HG02678 (cell line): ENCODE measurements around the gene SLC2A4RG.

Experiments used
- ATAC-seq: cut with Tn5 transposase; IDR thresholded peaks from one replicate; pipeline ENCODE4 v1.9.1; 2021; ENCODE audit warnings: mild to moderate bottlenecking, moderate library complexity; ENCODE audit not compliant: unreplicated experiment

Gene SLC2A4RG

GRCh38 chr20:63739130-63740069 lies at the start of gene SLC2A4RG:
TSS of gene SLC2A4RG (plus strand) at chr20:63739776. CDS start at chr20:63739913, 137 bp downstream.
- ATAC-seq = peak; percentile 58

- ATAC-seq = no peak
Observed at GRCh38 chr20:63690003-63690897, 49.3 kb upstream of the SLC2A4RG start.

GRCh38 chr20:63690898-63691710 lies 48.5 kb upstream of the SLC2A4RG start:
- no peak for ATAC-seq

GRCh38 chr20:63691711-63692435 lies 47.7 kb upstream of the SLC2A4RG start:
- no peak for ATAC-seq

- ATAC-seq = no peak
Observed at GRCh38 chr20:63692436-63693082, 47.0 kb upstream of the SLC2A4RG start.

GRCh38 chr20:63693083-63693732 lies 46.4 kb upstream of the SLC2A4RG start:
- no peak for ATAC-seq

GRCh38 chr20:63693733-63694583 lies 45.6 kb upstream of the SLC2A4RG start:
- no peak for ATAC-seq

GRCh38 chr20:63694584-63695423 lies 44.8 kb upstream of the SLC2A4RG start:
- no peak for ATAC-seq

- ATAC-seq = no peak
Observed at GRCh38 chr20:63695424-63696305, 43.9 kb upstream of the SLC2A4RG start.

- ATAC-seq = no peak
Observed at GRCh38 chr20:63696306-63696627, 43.3 kb upstream of the SLC2A4RG start.

- no peak for ATAC-seq
Observed at GRCh38 chr20:63696628-63697356, 42.8 kb upstream of the SLC2A4RG start, which contains the start of gene TNFRSF6B. TSS of gene TNFRSF6B (plus strand) at chr20:63696652. CDS start at chr20:63696768, 116 bp downstream.

GRCh38 chr20:63697357-63697867 lies 42.2 kb upstream of the SLC2A4RG start:
- no peak for ATAC-seq

- ATAC-seq = no peak
Observed at GRCh38 chr20:63697868-63698545, 41.6 kb upstream of the SLC2A4RG start.

- no peak for ATAC-seq
Observed at GRCh38 chr20:63698739-63699465, 40.7 kb upstream of the SLC2A4RG start.
